ENCODE data around the gene TMEM238. TPM values are rescaled to one million over a fixed set of nuclear protein-coding genes. Genes with fewer than 3 reads are reported as not detected.

Gene TMEM238
- total and polyA plus RNA-seq, 9 of the 15 experiments (the other 6 are each of a cell fraction or from before 2014, with no cell fraction given), result 0.18 to 5.1 (median 1.3) TPM; not detected in 4

GRCh38 chr19:55333870-55334269 lies 50.2 kb downstream of the TMEM238 start (continued):
- TF ChIP-seq ZFP91 (CRISPR knock-in tag; IDR thresholded peaks at IDR 0.05) (no peak), CEBPB (tag; IDR thresholded peaks at IDR 0.05) (0 out of 2 replicates have a peak, but pooled peaks have one; percentile 28), ZBTB11 (CRISPR knock-in tag; IDR thresholded peaks at IDR 0.05) (no peak), NR2C1 (IDR thresholded peaks at IDR 0.05) (no peak), NR2C1 (tag; IDR thresholded peaks at IDR 0.05) (0 out of 2 replicates have a peak, but pooled peaks have one; percentile 37), ZNF197 (CRISPR knock-in tag; IDR thresholded peaks at IDR 0.05; ENCODE audit: low read depth) (no peak), ATF7 (IDR thresholded peaks at IDR 0.05) (peak; percentile 61; the same call in 1 of the 2 replicates), JUND (IDR thresholded peaks at IDR 0.05; ENCODE audit: borderline replicate concordance, low read depth, low read length) (peak; percentile 53), JUND (tag; IDR thresholded peaks at IDR 0.05; ENCODE audit: borderline replicate concordance, low read depth, low read length) (no peak), WHSC1 (IDR thresholded peaks at IDR 0.05; ENCODE audit: low read length) (no peak), L3MBTL2 (IDR thresholded peaks at IDR 0.05) (0 out of 2 replicates have a peak, but pooled peaks have one; percentile 21), ZNF551 (CRISPR knock-in tag; IDR thresholded peaks at IDR 0.05) (no peak), CEBPG (CRISPR knock-in tag; IDR thresholded peaks at IDR 0.05) (peak; percentile 27; the same call in 1 of the 2 replicates), CEBPG (tag; conservative IDR thresholded peaks at IDR 0.05 in 1 of 2, IDR thresholded peaks at IDR 0.05 in 1 of 2) (peak in 1 of 2 experiments; percentile 56; a peak in 2 of 4 replicates)
- TF ChIP-seq, protein P1, sequence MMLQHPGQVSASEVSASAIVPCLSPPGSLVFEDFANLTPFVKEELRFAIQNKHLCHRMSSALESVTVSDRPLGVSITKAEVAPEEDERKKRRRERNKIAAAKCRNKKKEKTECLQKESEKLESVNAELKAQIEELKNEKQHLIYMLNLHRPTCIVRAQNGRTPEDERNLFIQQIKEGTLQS (IDR thresholded peaks at IDR 0.05), result peak; percentile 76
- TF ChIP-seq, protein P1 (CRISPR knock-in tag; conservative IDR thresholded peaks at IDR 0.05), result no peak

Measured in K562 (cell line).